ENCODE results near the gene CCDC187. TPM values are rescaled to one million over a fixed set of nuclear protein-coding genes. Genes with fewer than 3 reads are reported as not detected.

The CCDC187 gene
- total and polyA plus RNA-seq, 8 donors: 0.12 to 2.8 (median 0.45) TPM; not detected in 1

DNA sequence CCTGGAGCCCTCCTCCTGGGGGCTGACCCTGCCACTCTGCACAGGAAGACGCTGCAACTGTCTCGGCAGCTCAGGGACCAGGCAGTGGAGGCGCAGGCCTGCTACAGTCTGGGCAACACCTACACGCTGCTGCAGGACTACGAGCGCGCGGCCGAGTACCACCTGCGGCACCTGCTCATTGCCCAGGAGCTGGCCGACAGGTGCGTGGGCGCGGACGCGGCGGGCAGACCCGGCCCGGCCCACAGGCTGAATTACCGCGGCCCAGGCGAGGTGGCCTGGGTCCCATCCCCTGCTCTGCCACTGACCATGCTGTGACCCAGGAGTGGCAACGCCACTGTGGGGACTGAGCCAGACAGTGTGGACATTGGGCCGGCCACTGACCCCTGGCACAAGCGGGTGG, 34.6 kb upstream of the CCDC187 start:
- Histone ChIP-seq H3K27me3 (no peaks in the 10 kb centered on the region), H3K36me3 (peaks cover 0 to 51% (median 36%) of the 10 kb centered on the region in 4 donors), H3K27ac (no peak overlapping the region), H3K4me3 (no peak overlapping the region), H3K4me1 (peaks cover 22 to 38% (median 31%) of the 10 kb centered on the region in 4 donors), H3K9me3 (no peaks in the 10 kb centered on the region)
- no peak for TF ChIP-seq POLR2AphosphoS5 (IDR thresholded peaks at IDR 0.05)
- TF ChIP-seq EP300 (IDR thresholded peaks at IDR 0.05): no peak
- no peak for TF ChIP-seq POLR2A (IDR thresholded peaks at IDR 0.05)
- TF ChIP-seq, protein P1, sequence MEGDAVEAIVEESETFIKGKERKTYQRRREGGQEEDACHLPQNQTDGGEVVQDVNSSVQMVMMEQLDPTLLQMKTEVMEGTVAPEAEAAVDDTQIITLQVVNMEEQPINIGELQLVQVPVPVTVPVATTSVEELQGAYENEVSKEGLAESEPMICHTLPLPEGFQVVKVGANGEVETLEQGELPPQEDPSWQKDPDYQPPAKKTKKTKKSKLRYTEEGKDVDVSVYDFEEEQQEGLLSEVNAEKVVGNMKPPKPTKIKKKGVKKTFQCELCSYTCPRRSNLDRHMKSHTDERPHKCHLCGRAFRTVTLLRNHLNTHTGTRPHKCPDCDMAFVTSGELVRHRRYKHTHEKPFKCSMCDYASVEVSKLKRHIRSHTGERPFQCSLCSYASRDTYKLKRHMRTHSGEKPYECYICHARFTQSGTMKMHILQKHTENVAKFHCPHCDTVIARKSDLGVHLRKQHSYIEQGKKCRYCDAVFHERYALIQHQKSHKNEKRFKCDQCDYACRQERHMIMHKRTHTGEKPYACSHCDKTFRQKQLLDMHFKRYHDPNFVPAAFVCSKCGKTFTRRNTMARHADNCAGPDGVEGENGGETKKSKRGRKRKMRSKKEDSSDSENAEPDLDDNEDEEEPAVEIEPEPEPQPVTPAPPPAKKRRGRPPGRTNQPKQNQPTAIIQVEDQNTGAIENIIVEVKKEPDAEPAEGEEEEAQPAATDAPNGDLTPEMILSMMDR (IDR thresholded peaks at IDR 0.05): no peak
- intact Hi-C loops (cut with DNase I; ENCODE audit: low total_unique reads): loop anchor here (10.0 kb wide), 1 partner anchor 66 kb away; the partner anchor contains the start of gene SNAPC4
- DNase-seq: no peak
- 80 to 95% (median 93%) methylated on average over 7 to 25 of the region's 25 CpGs for WGBS, 5 donors

DNA sequence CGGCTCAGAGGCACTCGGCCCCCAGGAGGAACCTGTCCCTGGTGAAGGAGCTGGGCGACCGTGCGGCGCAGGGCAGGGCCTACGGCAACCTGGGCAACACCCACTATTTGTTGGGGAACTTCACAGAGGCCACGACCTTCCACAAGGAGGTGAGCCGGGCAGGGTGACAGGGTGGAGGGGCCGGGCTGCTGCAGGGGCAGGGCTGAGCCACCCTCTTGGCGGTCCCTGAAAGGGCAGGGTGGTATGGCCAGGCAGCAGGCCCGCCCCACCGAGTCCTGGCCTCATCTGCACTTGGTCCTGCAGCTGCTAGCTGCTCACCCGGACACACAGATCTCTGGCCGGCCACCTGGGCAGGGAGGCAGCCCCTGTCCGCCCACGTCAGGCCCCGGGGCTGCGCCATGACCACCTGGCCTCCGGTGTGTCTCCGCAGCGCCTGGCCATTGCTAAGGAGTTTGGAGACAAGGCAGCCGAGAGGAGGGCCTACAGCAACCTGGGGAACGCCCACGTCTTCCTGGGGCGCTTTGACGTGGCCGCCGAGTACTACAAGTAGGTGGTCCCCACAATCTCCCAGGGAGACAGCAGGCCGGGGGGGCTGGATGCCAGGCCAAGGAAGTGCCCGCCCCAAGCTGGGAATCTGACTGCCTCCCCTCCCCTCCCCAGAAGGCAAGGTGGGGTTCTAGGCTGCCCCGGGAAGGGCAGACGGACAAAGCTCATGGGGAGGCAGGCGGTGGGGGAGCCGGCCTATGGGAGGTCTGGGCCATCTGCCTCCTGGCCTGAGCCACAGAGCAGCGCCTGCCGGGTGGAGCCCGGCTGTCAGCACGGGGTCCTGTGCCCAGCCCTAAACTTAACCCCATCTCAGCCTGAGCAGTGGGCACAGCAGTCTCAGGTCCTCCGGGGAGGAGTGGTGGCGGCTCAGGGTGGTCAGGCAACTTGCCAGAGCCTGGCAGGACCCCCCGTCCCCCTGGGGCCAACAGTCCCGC, 33.8 kb upstream of the CCDC187 start:
- Histone ChIP-seq H3K27me3 (no peaks in the 10 kb centered on the region), H3K4me1 (peaks cover 15 to 30% (median 23%) of the 10 kb centered on the region in 4 donors), H3K36me3 (peaks cover 0 to 51% (median 36%) of the 10 kb centered on the region in 4 donors), H3K27ac (no peak overlapping the region), H3K9me3 (no peaks in the 10 kb centered on the region), H3K4me3 (no peak overlapping the region)
- intact Hi-C loops (cut with DNase I; ENCODE audit: low total_unique reads): loop anchor here (10.0 kb wide), 1 partner anchor 67 kb away; the partner anchor contains the start of gene SNAPC4
- no peak for DNase-seq
- TF ChIP-seq POLR2AphosphoS5 (IDR thresholded peaks at IDR 0.05) (no peak), POLR2A (IDR thresholded peaks at IDR 0.05) (no peak), EP300 (IDR thresholded peaks at IDR 0.05) (no peak)
- TF ChIP-seq, protein P1 (IDR thresholded peaks at IDR 0.05): no peak
- 82 to 88% (median 85%) methylated on average over 32 to 43 of the region's 43 CpGs for WGBS, 5 donors

DNA sequence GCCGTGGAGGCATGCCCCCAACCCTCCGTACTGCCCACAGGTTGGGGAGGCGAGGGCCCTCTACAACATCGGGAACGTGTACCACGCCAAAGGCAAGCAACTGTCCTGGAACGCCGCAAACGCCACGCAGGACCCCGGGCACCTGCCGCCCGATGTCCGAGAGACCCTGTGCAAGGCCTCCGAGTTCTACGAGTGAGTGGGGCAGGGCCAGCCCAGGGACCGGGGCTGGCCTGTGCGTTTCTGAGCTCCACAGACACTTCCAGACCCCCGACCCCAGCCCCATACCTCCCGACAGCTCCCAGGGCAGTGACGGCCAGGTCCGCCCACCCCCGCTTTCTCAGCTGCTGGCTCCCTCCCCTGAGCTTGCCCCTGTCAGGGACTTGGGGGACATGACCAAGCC, 33.0 kb upstream of the CCDC187 start:
- WGBS, 5 donors: 87 to 95% (median 92%) methylated on average over 12 to 23 of the region's 23 CpGs
- DNase-seq: no peak
- no peak overlapping the region for H3K4me3 ChIP-seq
- H3K9me3 ChIP-seq: no peaks in the 10 kb centered on the region
- TF ChIP-seq, protein P1 (IDR thresholded peaks at IDR 0.05): no peak
- no peak for TF ChIP-seq EP300 (IDR thresholded peaks at IDR 0.05)
- TF ChIP-seq POLR2AphosphoS5 (IDR thresholded peaks at IDR 0.05): no peak
- TF ChIP-seq POLR2A (IDR thresholded peaks at IDR 0.05): no peak
- intact Hi-C loops (cut with DNase I; ENCODE audit: low total_unique reads): loop anchor here (10.0 kb wide), 1 partner anchor 68 kb away; the partner anchor contains the start of gene SNAPC4
- H3K36me3 ChIP-seq: peaks cover 0 to 51% (median 36%) of the 10 kb centered on the region in 4 donors
- no peaks in the 10 kb centered on the region for H3K27me3 ChIP-seq
- H3K27ac ChIP-seq: no peak overlapping the region
- peaks cover 7 to 22% (median 15%) of the 10 kb centered on the region in 4 donors for H3K4me1 ChIP-seq

- Histone ChIP-seq H3K4me1 (peaks cover under 1 to 16% (median 10%) of the 10 kb centered on the region in 4 donors), H3K9me3 (no peaks in the 10 kb centered on the region), H3K4me3 (no peak overlapping the region), H3K27ac (no peak overlapping the region), H3K27me3 (no peaks in the 10 kb centered on the region), H3K36me3 (peaks cover 0 to 51% (median 36%) of the 10 kb centered on the region in 4 donors)
- intact Hi-C loops (cut with DNase I; ENCODE audit: low total_unique reads): loop anchor here (10.0 kb wide), 1 partner anchor 68 kb away; the partner anchor contains the start of gene SNAPC4
- WGBS, 5 donors: 61 to 85% (median 78%) methylated on average over 13 to 30 of the region's 30 CpGs
- no peak for TF ChIP-seq POLR2A (IDR thresholded peaks at IDR 0.05)
- TF ChIP-seq EP300 (IDR thresholded peaks at IDR 0.05): no peak
- TF ChIP-seq, protein P1 (IDR thresholded peaks at IDR 0.05): no peak
- no peak for TF ChIP-seq POLR2AphosphoS5 (IDR thresholded peaks at IDR 0.05)
- DNase-seq: no peak
Observed at GRCh38 chr9:136336156-136336870, 32.4 kb upstream of the CCDC187 start.
